GM21737 (cell line): ENCODE data around the gene NFAT5.
A peak's percentile ranks its signal among the peaks of the same experiment; 100 is the strongest.
"Not testable (repeated sequence)": the region's sequence is repeated elsewhere in the genome, so short reads cannot be mapped to it uniquely, and the experiment has no call there.

Experiments
- ATAC-seq: cut with Tn5 transposase; IDR thresholded peaks from one replicate; pipeline ENCODE4 v1.9.1; 2021; ENCODE audit warnings: mild to moderate bottlenecking, moderate library complexity; ENCODE audit not compliant: unreplicated experiment

NFAT5 gene

DNA sequence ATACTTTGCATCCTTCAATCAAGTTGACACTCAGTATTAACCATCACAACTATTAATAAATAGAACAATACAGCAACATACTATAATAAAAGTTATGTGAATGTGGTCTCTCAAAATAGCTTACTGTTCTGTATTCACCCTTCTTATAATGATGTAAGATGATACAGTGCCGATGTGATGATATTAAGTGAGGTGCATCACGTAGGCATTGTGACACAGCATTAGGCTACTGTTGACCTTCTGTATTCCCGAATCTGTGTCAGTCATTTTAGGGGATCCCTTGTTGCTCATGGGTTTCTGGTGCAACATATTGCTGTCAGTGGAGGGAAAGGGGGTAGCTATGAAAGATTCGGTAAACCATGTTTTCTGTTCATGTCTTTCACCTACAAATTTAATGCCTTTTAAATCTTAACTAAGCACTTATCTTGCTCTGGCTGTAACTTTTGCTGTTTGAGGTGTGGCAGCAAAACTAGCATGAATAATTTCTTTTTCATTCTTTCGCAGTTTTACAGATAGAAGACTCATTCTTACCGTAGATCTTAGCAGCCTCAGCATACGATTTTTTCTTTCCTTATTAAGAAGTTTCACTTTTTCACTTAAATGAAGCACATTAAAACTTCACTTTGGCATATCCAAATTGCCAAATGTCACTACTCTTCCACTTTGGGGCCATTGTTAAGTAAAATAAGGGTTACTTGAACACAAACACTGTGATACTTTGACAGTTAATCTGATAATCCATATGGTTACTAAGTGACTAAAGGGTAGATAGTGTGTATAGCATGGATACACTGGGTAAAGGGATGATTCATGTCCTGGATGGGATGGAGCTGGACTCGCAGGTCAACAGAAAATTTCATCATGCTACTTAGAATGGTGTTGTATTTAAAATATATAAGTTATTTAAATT, 29.6 kb downstream of the NFAT5 start:
- ATAC-seq, result no peak

DNA sequence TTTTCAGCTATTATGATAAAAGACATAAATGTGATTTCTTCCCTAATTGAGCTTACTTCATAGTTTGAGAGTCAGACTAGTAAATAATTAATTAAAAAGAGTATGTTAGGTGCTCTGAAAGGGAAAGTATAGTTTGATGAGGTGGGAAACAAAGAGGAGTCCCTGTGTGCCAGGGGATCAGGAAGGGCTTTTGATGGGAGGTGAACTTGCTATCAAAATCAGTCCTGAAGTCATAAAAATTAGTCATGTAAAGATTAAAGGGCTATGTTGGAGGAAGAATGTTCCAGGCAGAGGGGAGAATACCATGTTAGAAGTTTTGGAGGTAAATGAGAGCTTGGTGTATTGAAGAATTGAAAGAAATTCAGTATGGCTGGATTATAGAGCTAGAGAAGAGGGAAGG, 31.0 kb downstream of the NFAT5 start:
- no peak for ATAC-seq

DNA sequence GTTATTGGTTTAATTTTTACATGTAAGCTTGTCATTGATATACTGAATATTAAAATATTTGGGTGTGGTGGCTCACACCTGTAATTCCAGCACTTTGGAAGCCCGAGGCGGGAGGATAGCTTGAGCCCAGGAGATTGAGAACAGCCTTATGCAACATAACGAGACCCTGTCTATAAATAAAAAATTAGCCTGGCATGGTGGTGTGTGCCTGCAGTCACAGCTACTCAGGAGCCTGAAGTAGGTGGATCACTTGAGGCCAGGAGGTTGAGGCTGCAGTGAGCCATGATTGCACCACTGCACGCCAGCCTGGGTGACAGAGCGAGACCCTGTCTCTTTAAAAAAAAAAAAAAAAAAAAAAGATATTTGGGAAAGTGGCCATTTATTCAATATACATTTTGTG, 32.3 kb downstream of the NFAT5 start:
- no peak for ATAC-seq

DNA sequence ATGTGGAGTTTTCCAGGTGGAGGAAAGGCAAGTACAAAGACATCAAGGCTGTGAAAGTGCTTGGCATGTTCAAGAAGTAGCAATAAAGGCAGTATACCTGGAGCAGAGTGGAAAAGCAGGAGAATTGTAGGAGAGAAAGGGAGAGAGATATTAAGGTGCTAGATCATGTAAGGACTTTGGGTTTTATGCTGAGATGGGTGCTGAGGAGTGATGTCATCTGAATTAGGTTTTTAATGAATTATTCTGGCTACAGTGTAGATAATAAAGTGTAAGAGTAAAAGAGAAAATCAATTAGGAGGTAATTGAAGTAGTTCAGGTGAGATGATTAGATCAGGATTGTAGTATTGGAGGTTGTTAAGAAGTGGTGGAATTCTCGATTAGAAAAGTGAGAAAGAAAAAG, 34.0 kb downstream of the NFAT5 start:
- ATAC-seq, result no peak

DNA sequence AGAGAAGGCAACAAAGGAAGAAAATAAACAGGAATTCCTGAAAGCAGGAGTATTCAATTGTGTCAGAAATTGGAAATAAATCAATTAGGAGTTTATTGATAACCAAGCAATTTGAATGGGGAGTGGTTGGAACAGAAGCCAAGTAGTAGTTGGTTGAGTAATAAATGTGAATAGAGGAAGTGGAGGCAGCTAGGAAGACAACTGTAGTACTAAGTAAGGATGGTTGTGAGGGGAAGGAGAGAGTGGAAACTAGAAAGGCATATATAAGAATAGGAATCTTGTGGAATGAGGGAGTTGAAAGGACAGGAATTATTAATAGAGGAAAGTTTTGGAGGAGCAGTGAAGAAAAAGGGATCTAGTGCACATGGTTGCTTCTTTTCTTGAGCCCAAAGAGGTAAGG, 34.4 kb downstream of the NFAT5 start:
- no peak for ATAC-seq

DNA sequence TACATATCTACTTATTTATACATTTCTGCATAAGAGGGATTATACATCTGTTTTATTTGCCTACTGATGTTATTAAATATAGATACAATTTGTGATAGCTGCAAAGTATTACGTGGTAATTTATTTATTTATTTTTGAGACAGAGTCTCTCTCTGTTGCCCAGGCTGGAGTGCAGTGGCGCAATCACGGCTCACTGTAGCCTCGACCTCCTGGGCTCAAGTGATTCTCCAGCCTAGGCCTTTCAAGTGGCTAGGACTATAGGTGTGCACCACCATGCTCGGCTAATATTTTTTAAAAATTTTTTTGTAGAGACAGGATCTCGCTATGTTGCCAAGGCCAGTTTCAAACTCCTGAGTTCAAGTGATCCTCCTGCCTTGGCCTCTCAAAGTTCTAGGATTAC, 35.5 kb downstream of the NFAT5 start:
- ATAC-seq, result no peak

DNA sequence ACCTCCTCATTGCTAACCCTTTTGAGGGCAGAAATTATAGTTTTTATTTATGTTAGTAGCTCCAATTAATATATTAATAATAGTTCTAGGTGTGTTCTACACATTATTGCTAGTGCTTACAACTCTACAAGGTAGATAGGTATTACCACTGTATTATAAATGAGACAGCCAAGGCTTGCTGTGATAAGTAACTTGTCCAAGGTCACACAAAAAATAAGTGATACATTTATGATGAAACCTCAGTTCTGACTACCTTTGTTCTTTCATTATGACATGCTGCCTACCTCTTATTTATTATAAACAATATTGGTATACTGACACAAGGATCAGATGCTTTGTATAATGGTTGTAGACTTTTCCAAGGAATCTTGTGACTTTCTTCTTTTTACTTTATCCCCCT, 41.2 kb downstream of the NFAT5 start:
- no peak for ATAC-seq

DNA sequence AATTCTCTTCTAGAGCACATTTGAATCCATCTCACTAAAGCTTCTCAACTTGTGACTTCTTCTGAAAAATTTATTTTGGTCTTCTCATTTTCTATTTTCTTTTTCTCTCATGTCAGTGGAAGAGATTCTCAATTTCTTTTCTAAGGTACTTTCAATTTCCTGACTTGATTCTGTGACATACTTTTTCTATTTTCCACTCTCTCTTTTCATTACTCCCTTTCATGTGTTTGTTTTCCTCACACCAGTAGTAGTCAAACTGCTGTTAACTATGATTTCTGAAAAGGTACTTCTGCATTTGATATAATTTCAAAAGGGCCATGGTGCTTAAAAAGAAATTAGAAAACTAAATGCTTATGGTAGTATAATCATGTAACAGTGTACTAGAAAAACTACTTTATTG, 41.9 kb downstream of the NFAT5 start:
- no peak for ATAC-seq

DNA sequence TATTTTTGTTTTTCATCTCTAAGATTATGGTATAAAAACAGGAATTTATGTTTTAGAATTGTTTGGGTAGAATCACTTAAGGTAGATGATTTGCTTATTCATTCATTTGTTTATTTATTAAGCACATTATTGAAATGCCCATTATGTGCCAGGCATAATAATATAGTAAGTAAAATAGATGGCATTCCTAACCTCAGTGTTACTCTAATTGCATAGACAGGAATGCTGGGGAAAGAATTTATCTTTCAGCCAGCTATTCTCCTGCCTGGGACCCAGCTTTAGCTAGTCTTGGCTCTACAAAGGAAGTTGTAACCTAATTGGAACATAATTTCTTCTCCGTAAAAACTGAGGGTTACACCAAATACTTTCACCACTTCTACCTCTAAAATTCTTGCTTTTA, 44.6 kb downstream of the NFAT5 start:
- ATAC-seq, result no peak

DNA sequence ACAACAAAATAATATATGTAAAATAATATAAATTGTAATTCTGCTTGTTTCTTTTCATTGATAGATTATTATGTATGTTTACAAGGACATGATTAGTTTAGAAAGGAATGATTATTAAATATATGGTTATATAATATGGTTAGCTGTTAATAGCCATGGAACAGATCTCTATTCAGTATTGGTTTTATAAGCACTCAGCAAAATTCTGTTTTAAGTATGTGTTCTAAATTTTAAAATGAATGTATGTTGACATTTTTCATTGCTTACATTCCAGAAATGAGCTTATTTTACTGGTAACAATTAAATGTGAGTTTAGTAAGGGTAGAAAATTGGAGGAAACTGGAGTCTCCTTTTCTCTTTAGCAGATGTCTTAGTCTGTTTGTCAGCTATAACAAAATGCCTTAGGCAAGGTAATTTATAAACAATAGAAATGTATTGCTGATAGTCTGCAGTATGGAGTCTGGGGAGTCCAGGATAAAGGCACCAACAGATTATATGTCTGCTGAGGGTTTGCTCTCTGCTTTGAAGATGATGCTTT, 45.4 kb downstream of the NFAT5 start:
- ATAC-seq, result no peak

DNA sequence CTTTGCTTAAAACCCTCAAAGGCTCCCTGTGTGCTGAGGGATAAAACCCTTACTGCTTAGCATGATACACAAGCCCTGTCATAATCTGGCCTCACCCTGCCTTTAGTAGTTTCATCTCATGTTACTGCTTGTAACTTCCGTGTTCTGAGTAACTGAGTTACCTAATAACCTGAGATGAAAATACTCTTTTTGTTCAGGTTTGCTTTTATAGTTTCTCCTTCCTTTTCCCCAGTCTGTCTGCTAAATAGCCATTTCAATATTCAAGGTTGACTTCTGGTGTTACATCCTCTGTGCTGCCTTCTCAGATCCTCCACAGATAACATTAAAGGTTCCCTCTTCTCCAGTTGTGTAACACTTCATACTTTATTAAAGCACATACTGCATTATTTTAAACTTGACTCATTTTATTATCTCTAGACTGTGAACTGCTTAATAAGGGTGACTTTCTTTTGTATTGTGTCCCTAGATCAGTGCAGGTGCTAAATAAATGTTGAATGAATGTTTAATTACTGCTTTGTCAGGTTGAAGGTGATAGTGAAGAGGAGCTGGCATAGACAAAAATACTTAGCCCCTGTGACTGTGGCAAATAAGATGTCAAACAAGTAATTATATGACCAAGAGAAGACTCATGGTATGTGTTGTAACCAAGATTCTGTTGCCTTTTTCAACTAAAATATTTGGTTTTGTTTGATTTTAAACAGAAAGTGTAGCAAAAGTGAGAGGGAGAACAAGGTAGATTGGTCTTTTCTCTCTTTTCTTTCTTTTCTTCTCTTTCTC, 47.8 kb downstream of the NFAT5 start:
- ATAC-seq, result peak; percentile 70

DNA sequence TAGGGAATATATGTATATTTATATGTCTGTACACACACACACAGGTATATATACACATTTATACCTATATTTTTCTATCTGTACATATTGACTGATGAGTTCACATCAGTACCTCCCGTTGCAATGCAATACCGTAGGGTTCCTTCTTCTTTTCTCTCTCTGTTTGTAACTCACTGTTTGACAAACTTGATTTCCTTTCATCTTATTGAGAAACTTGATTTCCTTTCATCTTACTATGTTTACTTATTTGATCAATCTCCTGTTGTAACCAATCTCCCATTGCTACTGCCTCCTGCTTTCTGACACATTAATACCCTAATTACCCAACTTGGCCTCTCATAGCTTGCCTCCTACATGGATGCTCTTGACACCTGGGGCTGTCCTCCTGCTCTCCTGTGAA, 49.8 kb downstream of the NFAT5 start:
- ATAC-seq, result no peak

DNA sequence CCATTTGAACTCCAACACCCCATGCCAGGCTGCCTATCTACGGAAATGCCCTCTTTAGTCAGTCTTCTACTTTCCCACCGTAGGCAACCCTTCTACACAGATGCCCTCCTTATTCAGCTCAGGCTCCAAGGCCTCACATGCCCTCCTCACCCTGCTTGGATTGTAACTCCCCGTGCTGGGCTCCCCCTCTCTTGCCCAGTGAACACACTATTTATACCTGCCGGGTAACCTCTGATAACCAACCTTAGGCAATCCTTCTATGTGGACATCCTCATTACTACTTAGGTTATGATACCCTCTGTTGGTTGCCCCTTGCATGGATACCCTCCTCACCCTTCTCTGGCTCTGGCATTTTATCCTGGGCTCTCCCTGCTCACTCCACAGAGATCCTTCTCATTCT, 50.3 kb downstream of the NFAT5 start:
- ATAC-seq, result no peak

DNA sequence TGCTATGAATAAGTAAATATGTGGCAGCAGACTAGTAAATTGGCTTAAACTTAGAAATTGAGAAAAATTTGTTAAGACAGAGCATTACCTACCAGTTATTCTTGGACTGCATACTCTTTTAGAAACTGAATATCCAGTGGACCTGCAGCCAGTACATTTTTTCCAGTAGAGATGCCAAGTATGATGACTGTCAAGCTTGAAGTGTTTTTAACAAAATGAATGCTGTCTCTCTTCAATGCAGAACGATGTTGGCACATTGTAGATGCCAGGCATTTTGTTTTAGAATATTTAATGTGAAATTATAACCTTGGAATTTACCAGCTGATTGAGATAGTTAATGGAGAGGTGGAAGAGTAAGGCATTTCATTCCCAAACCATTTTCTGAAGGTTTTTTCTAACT, 52.5 kb downstream of the NFAT5 start:
- ATAC-seq, result no peak

DNA sequence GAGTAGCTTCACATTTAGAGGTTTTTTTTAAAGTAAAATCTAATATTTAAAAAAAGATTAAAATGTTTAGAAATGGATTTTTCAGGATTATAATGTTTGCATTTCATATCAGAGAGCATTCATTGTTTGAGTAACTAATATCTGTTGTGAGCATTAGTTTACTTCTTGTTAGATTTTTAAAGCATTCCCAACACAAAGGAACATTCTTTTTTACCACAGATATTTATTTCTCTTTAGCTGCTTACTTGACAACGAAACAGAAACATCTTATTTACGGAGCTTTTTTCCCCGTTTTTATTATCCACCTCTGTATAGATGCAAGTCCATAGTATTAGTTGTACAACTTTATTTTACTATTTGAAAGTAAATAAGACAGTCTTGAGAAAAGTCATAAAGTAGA, 53.0 kb downstream of the NFAT5 start:
- ATAC-seq, result no peak

DNA sequence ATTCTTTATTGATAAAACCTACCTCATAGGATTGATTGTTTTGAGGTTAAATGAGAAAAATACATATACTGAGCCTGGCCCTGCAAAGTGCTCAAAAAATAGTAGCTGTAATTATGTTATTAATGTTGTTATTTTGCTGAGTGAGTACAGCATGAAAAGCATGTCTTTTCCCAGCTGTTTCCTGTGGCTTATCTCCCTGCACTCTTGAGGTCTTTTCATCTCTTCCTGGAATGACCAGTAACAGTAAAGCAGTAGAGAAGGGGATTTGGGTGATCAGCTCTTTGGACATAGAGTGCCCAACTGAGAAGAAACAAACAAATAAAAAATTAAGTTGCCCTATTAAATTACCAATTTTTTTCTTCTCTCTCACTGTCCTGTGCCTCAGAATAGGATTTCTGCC, 53.7 kb downstream of the NFAT5 start:
- no peak for ATAC-seq

DNA sequence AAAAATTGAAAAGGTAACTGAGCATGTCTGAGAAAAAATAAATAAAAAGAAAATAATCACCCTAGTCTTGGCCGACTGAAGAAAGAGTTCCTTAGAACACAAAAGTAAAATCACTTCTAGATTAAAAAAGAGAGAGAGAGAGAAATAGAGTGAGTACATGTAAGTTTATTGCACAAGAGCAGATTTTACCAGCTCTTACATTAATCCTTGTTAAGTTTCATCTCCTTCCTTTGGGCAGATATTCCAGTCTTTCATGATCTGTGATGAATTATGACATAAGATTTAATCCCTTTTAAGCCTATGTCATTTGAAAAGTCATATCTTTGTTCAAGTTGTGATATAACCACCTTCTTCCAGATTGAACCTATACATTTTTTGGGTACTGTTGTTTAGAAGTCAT, 54.8 kb downstream of the NFAT5 start:
- no peak for ATAC-seq

DNA sequence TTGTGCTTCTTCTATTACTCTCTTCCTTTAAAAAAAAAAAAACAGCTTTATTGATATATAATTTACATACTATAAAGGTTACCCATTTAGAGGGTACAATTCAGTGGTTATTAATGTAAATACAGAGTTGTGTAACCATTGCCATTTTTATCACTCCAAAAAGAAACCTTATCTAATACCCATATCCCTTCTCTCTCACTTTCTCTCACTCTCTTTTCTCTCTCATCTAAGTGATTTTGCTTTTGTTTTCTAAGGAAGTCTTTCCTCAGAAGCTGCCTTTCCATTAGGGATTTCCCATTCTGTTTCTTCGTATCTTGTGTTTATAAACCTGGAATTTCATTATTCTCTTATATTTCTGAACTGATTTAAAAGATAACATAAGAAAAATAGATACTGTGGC, 55.5 kb downstream of the NFAT5 start:
- no peak for ATAC-seq

DNA sequence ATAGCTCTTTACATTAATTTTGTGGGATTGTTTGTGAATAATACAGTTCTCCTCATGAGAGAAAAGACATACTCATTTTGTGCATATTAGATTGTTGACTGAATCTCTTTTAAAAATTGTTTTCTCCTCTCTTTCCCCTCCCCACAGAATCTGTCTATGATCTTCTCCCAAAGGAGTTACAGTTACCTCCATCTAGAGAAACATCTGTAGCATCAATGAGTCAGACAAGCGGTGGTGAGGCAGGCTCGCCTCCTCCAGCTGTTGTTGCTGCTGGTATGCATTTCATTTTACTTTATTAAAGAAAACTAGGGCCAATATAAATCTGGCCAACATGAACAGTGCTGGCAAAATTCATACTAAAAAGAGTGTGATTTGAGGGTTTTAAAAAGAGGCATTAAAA, 60.5 kb downstream of the NFAT5 start:
- no peak for ATAC-seq

DNA sequence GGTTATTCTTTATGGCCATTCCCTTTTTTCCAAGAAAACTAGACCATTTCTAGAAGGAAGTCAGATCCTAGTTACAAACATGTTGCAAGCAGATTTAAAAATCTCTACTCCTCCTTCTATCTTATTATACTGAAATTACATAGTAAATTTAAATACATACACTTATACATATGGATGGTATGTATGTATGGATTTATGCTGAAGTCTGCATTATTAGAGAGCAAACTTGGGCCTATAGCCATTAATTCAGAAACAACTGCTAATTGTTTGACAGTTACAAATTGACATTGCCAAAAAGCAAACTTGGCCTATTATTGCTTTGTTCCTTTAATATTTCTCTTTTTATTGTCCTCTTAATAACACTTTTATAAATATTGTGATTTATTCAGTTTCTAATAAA, 67.1 kb downstream of the NFAT5 start:
- ATAC-seq, result no peak

DNA sequence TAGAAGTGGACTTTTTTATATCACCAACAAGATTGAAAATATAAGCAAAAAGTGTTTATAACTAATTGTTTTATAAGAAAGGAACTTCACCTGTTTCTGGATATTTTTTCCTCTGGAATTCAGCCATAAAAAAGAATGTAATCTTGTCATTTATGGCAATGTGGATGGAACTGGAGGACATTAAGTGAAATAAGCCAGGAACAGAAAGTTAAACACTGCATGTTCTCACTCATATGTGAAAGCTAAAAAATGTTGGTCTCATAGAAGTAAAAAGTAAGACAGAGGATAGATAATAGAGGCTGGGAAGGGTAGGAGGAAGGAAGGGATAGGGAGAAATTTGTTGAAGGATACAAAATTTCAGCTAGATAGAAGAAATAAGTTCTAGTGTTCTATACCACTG, 67.6 kb downstream of the NFAT5 start:
- ATAC-seq, result no peak

DNA sequence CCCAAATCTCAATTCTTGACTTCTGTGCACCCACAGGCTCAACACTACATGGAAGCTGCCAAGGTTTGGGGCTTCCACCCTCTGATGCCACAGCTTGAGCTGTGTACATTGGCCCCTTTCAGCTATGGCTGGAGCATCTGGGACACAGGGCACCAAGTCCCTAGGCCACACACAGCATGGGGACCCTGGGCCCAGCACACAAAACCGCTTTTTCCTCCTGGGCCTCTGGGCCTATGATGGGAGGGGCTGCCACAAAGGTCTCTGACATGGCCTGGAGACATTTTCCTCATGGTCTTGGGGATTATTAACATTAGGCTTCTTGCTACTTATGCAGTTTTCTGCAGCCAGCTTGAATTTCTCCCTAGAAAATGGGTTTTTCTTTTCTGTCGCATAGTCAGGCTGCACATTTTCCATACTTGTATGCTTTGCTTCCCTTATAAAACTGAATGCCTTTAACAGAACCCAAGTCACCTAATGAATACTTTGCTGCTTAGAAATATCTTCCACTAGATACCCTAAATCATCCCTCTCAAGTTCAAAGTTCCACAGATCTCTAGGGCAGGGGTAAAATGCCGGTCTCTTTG, 70.9 kb downstream of the NFAT5 start:
- not testable (repeated sequence) for ATAC-seq
